Mesendoderm (in vitro differentiated cells): ENCODE measurements around the gene CCDC63.

Experiments used
- DNase-seq: peaks from one replicate; pipeline ENCODE4 v3.0.0; 2013
- H2AK5ac ChIP-seq: 2 replicates; pipeline ENCODE4 v1.6.1; 2013; ENCODE audit warnings: low read length, inconsistent platforms
- H2BK120ac ChIP-seq: 2 replicates; pipeline ENCODE4 v1.6.1; 2013; ENCODE audit warnings: low read depth, mild to moderate bottlenecking, low read length, moderate library complexity, mixed read lengths
- H2BK15ac ChIP-seq: replicated peaks from 2 replicates; pipeline ENCODE4 v1.6.1; 2013; ENCODE audit warnings: low read depth, mild to moderate bottlenecking, moderate library complexity
- H2BK5ac ChIP-seq: 2 replicates; pipeline ENCODE4 v1.6.1; 2013; ENCODE audit warnings: low read length, inconsistent platforms
- H3K18ac ChIP-seq: 2 replicates; pipeline ENCODE4 v1.6.1; 2013; ENCODE audit warnings: mild to moderate bottlenecking, low read length, mixed read lengths
- H3K23ac ChIP-seq: one replicate; pipeline ENCODE4 v1.6.1; 2013; ENCODE audit warnings: low read length
- H3K27ac ChIP-seq: 2 replicates; pipeline ENCODE4 v1.5.1; 2013; ENCODE audit warnings: low read depth, mild to moderate bottlenecking, inconsistent platforms, low read length, moderate library complexity
- H3K27me3 ChIP-seq: 2 replicates; pipeline ENCODE4 v1.6.1; 2013; ENCODE audit warnings: low read length, control low read depth, mild to moderate bottlenecking, inconsistent platforms; ENCODE audit not compliant: insufficient read depth, poor library complexity
- H3K36me3 ChIP-seq: 2 replicates; pipeline ENCODE4 v1.6.1; 2013; ENCODE audit warnings: low read length, inconsistent platforms; ENCODE audit not compliant: control insufficient read depth, insufficient read depth
- H3K4ac ChIP-seq: one replicate; pipeline ENCODE4 v1.6.1; 2013; ENCODE audit warnings: low read depth, mild to moderate bottlenecking, low read length, moderate library complexity
- H3K4me1 ChIP-seq: 2 replicates; pipeline ENCODE4 v1.6.1; 2013; ENCODE audit warnings: low read depth, low read length, inconsistent platforms; ENCODE audit not compliant: control insufficient read depth
- H3K4me2 ChIP-seq: 2 replicates; pipeline ENCODE4 v1.6.1; 2013; ENCODE audit warnings: low read length
- H3K4me3 ChIP-seq: 2 replicates; pipeline ENCODE4 v1.5.1; 2013; ENCODE audit warnings: mild to moderate bottlenecking, low read length
- H3K56ac ChIP-seq: one replicate; pipeline ENCODE4 v1.6.1; 2013; ENCODE audit warnings: low read length
- H3K79me1 ChIP-seq: 2 replicates; pipeline ENCODE4 v1.6.1; 2013; ENCODE audit warnings: low read length, inconsistent platforms
- H3K79me2 ChIP-seq: 2 replicates; pipeline ENCODE4 v1.6.1; 2013; ENCODE audit warnings: mild to moderate bottlenecking, low read length; ENCODE audit not compliant: control insufficient read depth, insufficient read depth
- H3K9ac ChIP-seq: 2 replicates; pipeline ENCODE4 v1.6.1; 2013; ENCODE audit warnings: low read length, inconsistent platforms
- H4K5ac ChIP-seq: one replicate; pipeline ENCODE4 v1.6.1; 2013; ENCODE audit warnings: low read length
- H4K8ac ChIP-seq: one replicate; pipeline ENCODE4 v1.6.1; 2013; ENCODE audit warnings: low read depth, mild to moderate bottlenecking, control low read depth, low read length, moderate library complexity
- WGBS: extraction: QIAGEN DNeasy Blood & Tissue Kit; methylation state at CpG from one replicate; pipeline ENCODE4 v1.1.7; 2013; ENCODE audit warnings: low lambda C conversion rate, missing lambda C conversion rate; ENCODE audit not compliant: insufficient coverage; ENCODE audit errors: extremely low coverage; 5-methylcytosine and 5-hydroxymethylcytosine counted together

CCDC63 gene

DNA sequence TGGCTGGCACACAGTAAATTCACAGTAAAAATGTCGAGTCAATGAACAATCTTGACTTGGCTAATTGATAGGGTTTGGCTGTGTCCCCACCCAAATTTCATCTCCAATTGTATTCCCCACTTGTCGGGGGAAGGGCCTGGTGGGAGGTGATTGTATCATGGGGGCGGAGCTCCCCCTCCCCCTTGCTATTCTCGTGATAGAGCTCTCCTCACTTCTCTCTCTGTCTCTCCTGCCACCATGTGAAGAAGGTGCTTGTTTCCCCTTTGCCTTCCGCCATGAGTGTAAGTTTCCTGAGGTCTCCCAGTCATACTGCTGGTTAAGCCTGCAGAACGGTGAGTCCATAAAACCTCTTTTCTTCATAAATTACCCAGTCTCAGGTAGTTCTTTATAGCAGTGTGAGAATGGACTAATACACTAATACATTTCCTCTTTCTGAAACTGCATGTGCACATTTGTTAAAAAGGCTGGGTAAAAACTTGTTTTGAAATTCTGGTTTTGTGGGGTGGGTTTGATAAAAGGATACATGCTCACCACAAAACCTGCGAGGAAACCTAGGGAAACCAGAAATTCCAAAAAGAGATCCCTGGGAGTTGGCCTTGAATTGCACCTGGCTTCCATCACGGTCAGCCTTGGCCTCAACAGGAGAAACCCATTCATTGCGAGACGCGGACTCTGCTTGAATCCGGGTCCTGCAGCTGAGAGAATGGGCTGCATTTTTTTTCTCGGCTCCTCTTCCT is 89.7 kb downstream of the CCDC63 start:
- no CpG with 5 or more reads among the region's 13 CpGs for WGBS

DNA sequence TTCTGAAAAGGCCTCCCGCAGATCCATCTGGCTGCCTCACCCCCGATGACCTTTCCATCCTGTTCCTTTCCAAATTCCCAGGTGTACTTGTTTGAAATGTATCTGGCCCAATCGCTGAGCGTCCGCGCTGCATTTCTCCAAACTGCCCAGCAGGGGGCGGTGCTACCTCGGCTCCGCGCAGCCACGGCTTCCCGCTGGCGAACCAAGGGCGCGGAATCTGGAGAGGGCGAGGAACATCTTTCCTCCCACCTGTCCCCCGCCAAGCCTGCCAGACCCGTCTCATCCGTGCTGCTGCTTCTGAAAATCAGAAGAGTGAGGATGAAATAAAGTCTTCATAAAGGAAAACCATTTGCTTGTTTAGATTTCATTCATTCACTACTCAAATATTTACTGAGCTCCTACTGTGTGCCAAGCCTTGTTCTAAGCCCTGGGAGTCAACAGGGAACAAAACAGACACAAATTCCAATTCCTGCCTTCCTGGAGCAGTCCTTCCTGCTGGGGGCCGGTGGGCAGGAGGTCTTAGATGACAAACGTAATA is 90.4 kb downstream of the CCDC63 start:
- H3K18ac ChIP-seq: no peak overlapping the region
- H4K5ac ChIP-seq: no peak overlapping the region
- peaks cover 2% of the 10 kb centered on the region for H3K4me1 ChIP-seq
- H3K4ac ChIP-seq: no peak overlapping the region
- no peak overlapping the region for H2BK5ac ChIP-seq
- no peak overlapping the region for H4K8ac ChIP-seq
- no peak overlapping the region for H3K27ac ChIP-seq
- H2BK15ac ChIP-seq: no peak overlapping the region
- H2AK5ac ChIP-seq: no peak overlapping the region
- no peaks in the 10 kb centered on the region for H3K27me3 ChIP-seq
- DNase-seq: peak; percentile 92
- H3K56ac ChIP-seq: peak overlapping the region; percentile 42
- no peaks in the 10 kb centered on the region for H3K79me2 ChIP-seq
- no peak overlapping the region for H3K23ac ChIP-seq
- H3K79me1 ChIP-seq: no peaks in the 10 kb centered on the region
- no peaks in the 10 kb centered on the region for H3K36me3 ChIP-seq
- no peak overlapping the region for H2BK120ac ChIP-seq
- peak overlapping the region; percentile 44 for H3K9ac ChIP-seq
- no peak overlapping the region for H3K4me3 ChIP-seq
- peak overlapping the region; percentile 31 for H3K4me2 ChIP-seq
- no CpG with 5 or more reads among the region's 21 CpGs for WGBS

More for the DNA sequence above, 89.7 kb downstream of the CCDC63 start:
- Histone ChIP-seq H2BK5ac (no peak overlapping the region), H3K18ac (no peak overlapping the region), H3K4me2 (peak overlapping the region; percentile 5), H3K36me3 (no peaks in the 10 kb centered on the region), H3K79me2 (no peaks in the 10 kb centered on the region), H4K5ac (no peak overlapping the region), H2BK15ac (no peak overlapping the region), H3K56ac (peak overlapping the region; percentile 56), H3K27ac (peak overlapping the region; percentile 30), H3K27me3 (no peaks in the 10 kb centered on the region), H2BK120ac (no peak overlapping the region), H3K23ac (no peak overlapping the region), H2AK5ac (no peak overlapping the region), H4K8ac (no peak overlapping the region), H3K4me3 (no peak overlapping the region), H3K4me1 (peaks cover 2% of the 10 kb centered on the region), H3K9ac (peak overlapping the region; percentile 12), H3K4ac (no peak overlapping the region), H3K79me1 (no peaks in the 10 kb centered on the region)
- DNase-seq: peak; percentile 83

DNA sequence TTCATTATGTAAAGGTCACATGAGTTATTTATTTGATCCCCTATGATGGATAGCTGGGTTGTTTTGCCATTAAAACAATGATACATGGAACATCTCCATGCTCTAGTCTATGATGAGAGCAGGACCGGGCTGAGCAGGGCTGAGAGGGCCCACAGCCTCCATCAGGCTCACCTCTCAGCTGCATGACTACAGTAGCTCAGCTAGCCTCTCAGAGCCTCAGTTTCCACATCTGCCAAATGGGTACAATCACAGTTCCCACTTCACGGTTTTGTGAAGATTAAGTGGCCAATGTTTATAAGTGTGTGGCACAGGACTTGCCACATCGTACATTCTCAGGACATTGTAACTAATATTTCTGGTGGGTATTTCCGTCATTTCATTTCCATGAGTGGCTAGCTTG is 93.5 kb downstream of the CCDC63 start:
- no peak overlapping the region for H2BK5ac ChIP-seq
- DNase-seq: no peak
- no CpG with 5 or more reads among the region's 4 CpGs for WGBS
- no peak overlapping the region for H2BK15ac ChIP-seq
- no peak overlapping the region for H3K23ac ChIP-seq
- H3K4me2 ChIP-seq: no peak overlapping the region
- no peak overlapping the region for H3K4ac ChIP-seq
- no peak overlapping the region for H2AK5ac ChIP-seq
- no peaks in the 10 kb centered on the region for H3K27me3 ChIP-seq
- no peak overlapping the region for H3K27ac ChIP-seq
- no peak overlapping the region for H3K4me3 ChIP-seq
- no peak overlapping the region for H4K5ac ChIP-seq
- peaks cover 2% of the 10 kb centered on the region for H3K4me1 ChIP-seq
- no peaks in the 10 kb centered on the region for H3K79me1 ChIP-seq
- H4K8ac ChIP-seq: no peak overlapping the region
- H3K79me2 ChIP-seq: no peaks in the 10 kb centered on the region
- H3K18ac ChIP-seq: no peak overlapping the region
- no peak overlapping the region for H3K56ac ChIP-seq
- no peak overlapping the region for H3K9ac ChIP-seq
- no peak overlapping the region for H2BK120ac ChIP-seq
- no peaks in the 10 kb centered on the region for H3K36me3 ChIP-seq

GRCh38 chr12:110940933-110941332 is 94.1 kb downstream of the CCDC63 start:
- Histone ChIP-seq H3K27me3 (no peaks in the 10 kb centered on the region), H3K4ac (no peak overlapping the region), H2BK15ac (no peak overlapping the region), H3K23ac (no peak overlapping the region), H2BK5ac (no peak overlapping the region), H2BK120ac (no peak overlapping the region), H2AK5ac (no peak overlapping the region), H3K56ac (no peak overlapping the region), H4K8ac (no peak overlapping the region), H3K36me3 (no peaks in the 10 kb centered on the region), H3K79me1 (no peaks in the 10 kb centered on the region), H3K4me1 (peaks cover 2% of the 10 kb centered on the region), H3K79me2 (no peaks in the 10 kb centered on the region), H3K27ac (no peak overlapping the region), H3K9ac (no peak overlapping the region), H4K5ac (no peak overlapping the region), H3K4me2 (no peak overlapping the region), H3K18ac (no peak overlapping the region), H3K4me3 (no peak overlapping the region)
- DNase-seq: no peak
- no CpG with 5 or more reads among the region's 7 CpGs for WGBS

DNA sequence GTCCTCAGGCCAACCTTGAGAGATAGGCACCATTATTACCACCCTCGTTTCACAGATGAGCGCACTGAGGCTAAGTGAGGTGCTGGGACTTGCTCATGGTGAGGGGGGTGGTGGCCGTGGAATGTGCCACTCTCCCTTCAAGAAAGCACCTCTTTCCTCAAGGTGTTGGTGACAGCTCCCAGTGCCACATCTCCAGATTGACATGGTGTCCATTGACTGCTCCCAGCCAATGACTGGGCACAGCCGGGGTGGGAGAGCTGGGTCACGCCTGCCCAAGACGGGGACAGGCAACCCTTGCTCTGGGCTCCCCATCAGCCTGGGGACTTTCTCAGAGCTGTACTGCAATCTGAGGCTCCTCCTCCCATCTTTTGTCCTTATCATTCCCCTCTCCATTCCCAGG is 94.6 kb downstream of the CCDC63 start:
- H3K79me2 ChIP-seq: no peaks in the 10 kb centered on the region
- no peak overlapping the region for H3K23ac ChIP-seq
- no peak overlapping the region for H4K5ac ChIP-seq
- H3K18ac ChIP-seq: no peak overlapping the region
- peak overlapping the region; percentile 10 for H3K56ac ChIP-seq
- H3K79me1 ChIP-seq: no peaks in the 10 kb centered on the region
- no peak overlapping the region for H3K4ac ChIP-seq
- no peak overlapping the region for H2BK5ac ChIP-seq
- no peak overlapping the region for H4K8ac ChIP-seq
- H3K4me3 ChIP-seq: no peak overlapping the region
- no peaks in the 10 kb centered on the region for H3K27me3 ChIP-seq
- no peak overlapping the region for H3K4me2 ChIP-seq
- H2BK15ac ChIP-seq: no peak overlapping the region
- no peaks in the 10 kb centered on the region for H3K4me1 ChIP-seq
- WGBS: no CpG with 5 or more reads among the region's 6 CpGs
- H2AK5ac ChIP-seq: no peak overlapping the region
- no peak overlapping the region for H3K9ac ChIP-seq
- DNase-seq: no peak
- H3K36me3 ChIP-seq: no peaks in the 10 kb centered on the region
- no peak overlapping the region for H3K27ac ChIP-seq
- no peak overlapping the region for H2BK120ac ChIP-seq

- H3K36me3 ChIP-seq: no peaks in the 10 kb centered on the region
- H3K4me3 ChIP-seq: no peak overlapping the region
- no CpG with 5 or more reads among the region's 2 CpGs for WGBS
- H3K23ac ChIP-seq: no peak overlapping the region
- H3K27me3 ChIP-seq: no peaks in the 10 kb centered on the region
- H3K4me2 ChIP-seq: no peak overlapping the region
- H4K8ac ChIP-seq: no peak overlapping the region
- no peak for DNase-seq
- H2BK120ac ChIP-seq: no peak overlapping the region
- H2BK5ac ChIP-seq: no peak overlapping the region
- H3K9ac ChIP-seq: no peak overlapping the region
- H3K56ac ChIP-seq: no peak overlapping the region
- H2BK15ac ChIP-seq: no peak overlapping the region
- no peaks in the 10 kb centered on the region for H3K4me1 ChIP-seq
- H3K27ac ChIP-seq: no peak overlapping the region
- no peak overlapping the region for H4K5ac ChIP-seq
- H3K79me2 ChIP-seq: no peaks in the 10 kb centered on the region
- H3K79me1 ChIP-seq: no peaks in the 10 kb centered on the region
- no peak overlapping the region for H2AK5ac ChIP-seq
- no peak overlapping the region for H3K4ac ChIP-seq
- H3K18ac ChIP-seq: no peak overlapping the region
Measured at GRCh38 chr12:110943373-110943772, 96.6 kb downstream of the CCDC63 start.
